GM12865 (cell line): ENCODE results near the gene QRFP.

Experiments
- DNase-seq: peaks from one replicate; pipeline ENCODE4 v3.0.0; 2010; ENCODE audit warnings: low read depth
- H3K4me3 ChIP-seq: 2 replicates; pipeline ENCODE4 v1.5.1; 2011; ENCODE audit warnings: mild to moderate bottlenecking, low read depth, low read length, control low read depth
- TF ChIP-seq, protein P1 (sequence below): IDR thresholded peaks from 2 replicates; pipeline ENCODE4 v1.5.1; 2011; ENCODE audit warnings: low read length, control low read depth, low read depth, inconsistent platforms; ENCODE audit not compliant: insufficient read depth; ENCODE audit errors: missing control alignments

QRFP gene

DNA sequence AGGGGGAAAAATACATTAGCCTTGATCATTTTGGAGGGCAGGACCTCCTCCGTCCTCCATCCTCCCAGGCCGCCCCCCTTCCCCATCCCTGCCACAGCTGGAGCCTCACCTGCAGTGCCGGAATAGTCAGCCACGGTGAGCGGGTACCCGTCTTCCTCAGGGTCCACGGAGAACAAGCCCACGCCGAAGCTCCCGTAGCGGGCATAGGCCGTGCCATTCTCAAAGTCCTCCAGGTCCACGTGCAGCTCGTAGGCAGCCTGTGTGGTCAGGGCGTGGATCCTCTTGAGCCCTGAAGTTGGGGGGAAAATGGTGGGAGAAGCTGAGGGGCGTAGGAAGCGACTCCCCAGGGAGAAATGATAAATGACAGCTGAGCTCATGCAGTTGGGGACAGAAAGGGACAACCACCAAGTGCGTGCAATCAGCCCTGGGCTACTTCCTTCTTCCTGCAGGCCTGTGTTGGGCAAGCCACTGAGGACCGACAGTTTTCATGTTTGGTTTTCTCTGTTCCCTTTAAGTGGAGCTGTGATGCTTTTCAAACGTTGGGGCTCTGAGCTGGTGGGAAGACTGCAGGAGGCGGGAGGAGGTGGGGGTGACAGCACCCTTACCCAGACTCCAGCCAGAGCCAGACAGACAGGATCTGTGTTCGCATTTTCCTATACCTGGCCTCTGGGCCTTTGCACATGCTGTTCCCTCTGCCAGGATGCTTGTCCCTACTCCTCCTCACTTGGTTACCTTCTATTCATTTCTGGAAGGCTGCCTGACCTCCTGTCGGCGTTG, 8.7 kb upstream of the QRFP start:
- H3K4me3 ChIP-seq: no peak overlapping the region
- no peak for DNase-seq
- TF ChIP-seq, protein P1, sequence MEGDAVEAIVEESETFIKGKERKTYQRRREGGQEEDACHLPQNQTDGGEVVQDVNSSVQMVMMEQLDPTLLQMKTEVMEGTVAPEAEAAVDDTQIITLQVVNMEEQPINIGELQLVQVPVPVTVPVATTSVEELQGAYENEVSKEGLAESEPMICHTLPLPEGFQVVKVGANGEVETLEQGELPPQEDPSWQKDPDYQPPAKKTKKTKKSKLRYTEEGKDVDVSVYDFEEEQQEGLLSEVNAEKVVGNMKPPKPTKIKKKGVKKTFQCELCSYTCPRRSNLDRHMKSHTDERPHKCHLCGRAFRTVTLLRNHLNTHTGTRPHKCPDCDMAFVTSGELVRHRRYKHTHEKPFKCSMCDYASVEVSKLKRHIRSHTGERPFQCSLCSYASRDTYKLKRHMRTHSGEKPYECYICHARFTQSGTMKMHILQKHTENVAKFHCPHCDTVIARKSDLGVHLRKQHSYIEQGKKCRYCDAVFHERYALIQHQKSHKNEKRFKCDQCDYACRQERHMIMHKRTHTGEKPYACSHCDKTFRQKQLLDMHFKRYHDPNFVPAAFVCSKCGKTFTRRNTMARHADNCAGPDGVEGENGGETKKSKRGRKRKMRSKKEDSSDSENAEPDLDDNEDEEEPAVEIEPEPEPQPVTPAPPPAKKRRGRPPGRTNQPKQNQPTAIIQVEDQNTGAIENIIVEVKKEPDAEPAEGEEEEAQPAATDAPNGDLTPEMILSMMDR: no peak

DNA sequence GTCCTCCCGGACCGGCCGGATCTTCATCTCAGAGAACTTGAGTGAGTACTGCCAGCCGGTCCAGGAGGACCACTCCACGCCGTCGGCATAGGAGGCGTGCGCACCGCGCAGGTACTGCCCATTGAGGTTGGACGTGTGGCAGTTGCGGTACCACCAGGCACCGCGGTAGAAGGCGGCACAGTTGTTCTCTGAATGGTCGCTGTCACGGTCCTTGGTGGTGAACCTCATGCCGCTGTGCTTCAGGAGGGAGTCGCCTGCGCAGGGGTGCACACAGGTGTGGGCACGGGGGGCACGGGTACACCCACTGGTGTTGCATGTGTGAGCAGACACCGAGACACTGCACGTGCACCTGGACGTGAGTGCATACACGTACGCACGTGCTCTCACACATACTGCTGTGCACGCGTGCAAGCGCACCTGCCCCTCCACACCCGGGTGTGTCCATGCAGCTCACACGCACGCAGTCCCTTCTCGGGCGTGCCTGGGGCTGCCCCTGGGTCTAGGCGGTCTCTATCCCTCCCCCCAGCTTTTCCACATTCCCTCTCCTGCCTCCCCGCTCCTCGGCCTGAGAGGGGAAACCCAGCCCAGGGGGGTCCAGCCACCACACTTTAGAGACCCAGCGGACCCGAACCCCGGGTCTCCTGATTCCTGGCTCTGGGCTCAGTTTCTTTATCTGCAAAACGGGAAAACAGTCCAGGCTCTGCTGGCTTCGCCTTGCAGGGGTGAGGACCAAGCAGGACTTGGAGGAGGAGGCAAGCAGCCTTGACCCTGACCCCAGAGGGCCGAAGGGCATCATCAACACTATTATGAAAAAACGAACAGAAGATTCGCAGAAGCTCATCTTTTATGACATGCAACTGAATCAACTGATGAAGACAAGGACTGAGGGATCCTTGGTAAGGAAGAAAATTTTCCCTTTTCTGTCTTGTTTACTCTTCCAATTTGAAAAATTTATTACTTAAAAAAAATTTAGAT, 7.7 kb upstream of the QRFP start:
- TF ChIP-seq, protein P1: no peak
- no peak overlapping the region for H3K4me3 ChIP-seq
- no peak for DNase-seq

DNA sequence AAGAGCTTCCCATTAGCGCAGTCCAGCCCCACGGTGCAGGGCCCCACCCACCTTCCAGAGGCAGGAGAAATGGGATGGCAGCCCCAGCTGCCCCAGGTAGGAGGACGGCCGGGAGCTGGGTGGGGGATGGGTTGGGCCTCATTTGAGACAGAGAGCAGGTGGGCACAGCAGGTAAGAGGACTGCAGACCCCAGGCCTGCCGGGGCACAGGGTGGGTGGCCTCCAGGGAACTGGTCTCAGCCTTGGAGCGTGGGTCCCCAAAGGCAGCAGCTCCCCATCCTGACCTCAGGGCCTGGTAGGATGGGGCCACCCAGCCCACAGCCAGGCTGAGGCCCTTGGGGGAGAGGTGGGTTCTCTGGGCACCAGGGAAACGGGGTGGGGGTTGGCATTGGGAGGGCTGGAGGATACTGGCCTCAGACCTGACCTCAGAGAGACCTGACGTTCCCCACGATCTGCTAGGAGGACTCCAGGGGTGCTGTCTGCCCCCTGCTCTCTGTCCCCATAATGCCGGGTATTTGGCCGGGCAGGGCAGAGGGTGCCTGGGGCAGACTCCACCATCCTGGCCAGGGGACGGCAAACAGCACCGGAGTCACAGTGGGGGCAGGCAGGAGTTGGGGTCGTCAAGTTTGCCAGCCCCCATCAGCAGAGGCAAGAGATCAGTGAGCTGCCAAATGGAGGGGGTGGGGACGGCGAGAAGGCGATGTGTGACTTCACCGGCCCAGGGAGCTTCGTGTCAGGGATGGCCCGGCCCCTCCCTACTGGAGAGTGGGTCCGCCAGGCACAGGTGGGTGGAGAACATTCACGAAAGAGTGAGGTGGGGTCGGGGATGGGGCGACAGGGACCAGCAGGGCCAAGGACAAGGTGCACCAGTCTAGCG, 6.8 kb upstream of the QRFP start:
- H3K4me3 ChIP-seq: no peak overlapping the region
- TF ChIP-seq, protein P1: no peak
- DNase-seq: no peak

DNA sequence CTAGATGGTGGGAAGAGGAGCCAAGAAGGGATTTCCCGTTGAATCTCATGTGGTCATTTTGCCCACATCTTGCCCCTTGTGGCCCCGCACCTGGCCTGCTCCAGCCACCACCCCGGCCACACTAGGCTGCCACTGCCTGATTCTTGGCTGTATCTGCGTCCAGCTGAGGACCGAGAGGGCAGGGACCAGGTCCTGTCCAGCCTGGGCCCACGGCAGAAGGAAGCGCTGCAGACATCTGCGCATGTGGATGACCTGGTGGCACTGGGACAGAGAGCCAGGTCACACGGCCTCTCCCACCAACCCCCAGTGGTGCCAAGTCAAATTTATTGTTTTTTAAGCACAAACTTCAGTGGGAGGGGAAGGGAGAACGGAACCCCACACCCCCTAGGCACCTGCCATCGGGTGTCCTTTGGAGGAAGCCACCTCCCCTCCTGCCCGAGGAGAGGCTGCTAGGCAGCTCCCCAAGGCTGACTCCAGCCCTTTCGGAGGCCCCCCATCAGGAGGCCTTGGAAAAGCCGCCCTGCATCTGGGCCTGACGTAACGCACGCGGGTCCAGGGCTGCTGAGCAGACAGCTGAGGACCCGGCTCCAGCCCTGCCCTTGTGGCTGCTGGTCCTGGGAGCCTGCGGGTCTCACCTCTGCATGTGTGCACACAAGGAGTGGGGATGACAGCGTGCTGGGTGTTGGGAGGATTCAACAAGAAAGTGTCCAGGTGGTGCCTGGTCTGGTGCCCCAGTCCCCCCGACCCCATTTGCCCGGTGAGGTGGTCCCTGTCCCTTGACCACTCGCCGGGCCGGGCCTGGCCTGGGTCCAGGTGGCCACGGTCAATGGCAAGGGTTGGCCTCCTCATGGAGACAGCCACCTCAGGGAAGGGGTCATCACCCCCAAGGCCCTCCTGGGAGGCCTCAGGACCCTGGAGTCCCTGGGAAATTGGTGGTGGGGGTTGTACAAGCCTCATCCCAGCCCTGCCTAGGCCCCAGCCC, 5.9 kb upstream of the QRFP start:
- TF ChIP-seq, protein P1: no peak
- DNase-seq: no peak
- H3K4me3 ChIP-seq: no peak overlapping the region

DNA sequence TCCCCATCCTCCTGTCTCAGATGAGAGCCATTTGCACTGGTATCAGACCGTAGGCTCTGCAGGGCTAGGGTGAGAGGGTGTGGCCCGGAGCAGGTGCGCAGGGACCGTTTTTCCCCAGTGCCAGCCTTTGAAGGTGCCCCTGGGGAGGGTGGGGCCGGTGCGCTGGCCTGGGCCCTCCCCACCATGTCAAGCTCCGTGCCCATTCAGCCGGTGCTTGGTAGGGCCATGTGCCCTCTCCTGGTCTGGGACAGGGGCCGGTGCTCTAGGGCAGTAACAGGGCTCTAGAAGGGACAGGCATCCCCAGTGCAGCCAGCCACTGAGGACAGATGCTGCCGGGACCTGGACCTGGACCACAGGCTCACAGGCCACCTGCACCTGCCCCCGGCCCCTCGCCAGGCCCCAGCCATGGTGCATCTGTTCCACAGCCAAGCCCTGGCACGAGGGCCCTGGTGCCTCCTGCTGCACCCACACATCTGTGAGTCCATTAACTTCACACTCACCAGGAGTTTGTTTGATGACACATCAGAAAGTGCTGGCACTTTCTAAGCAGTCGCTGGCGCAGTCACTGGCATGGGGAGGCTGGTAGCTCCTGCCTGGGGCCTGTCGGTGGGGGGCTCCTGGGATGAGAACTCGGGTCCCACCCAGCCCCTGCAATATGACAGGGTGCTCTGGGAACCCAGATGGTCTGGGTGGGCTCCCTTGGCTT, 5.0 kb upstream of the QRFP start:
- DNase-seq: no peak
- H3K4me3 ChIP-seq: no peak overlapping the region
- TF ChIP-seq, protein P1: no peak
